Epithelial cell of esophagus (primary cell): ENCODE data around the gene PXDN.
A peak's percentile ranks its signal among the peaks of the same experiment; 100 is the strongest.

ENCODE experiments used
- DNase-seq: peaks from one replicate; pipeline ENCODE4 v3.0.0; 2010; ENCODE audit warnings: low read depth
- H3K4me3 ChIP-seq: 2 replicates; pipeline ENCODE4 v1.5.1; 2011; ENCODE audit warnings: mild to moderate bottlenecking, low read length, control low read depth
- CTCF ChIP-seq: IDR thresholded peaks from 2 replicates; pipeline ENCODE4 v1.5.1; 2011; ENCODE audit warnings: low read depth, mild to moderate bottlenecking, low read length, control low read depth, inconsistent platforms; ENCODE audit not compliant: insufficient read depth; ENCODE audit errors: missing control alignments

Gene PXDN

GRCh38 chr2:1609485-1610095, 134.7 kb downstream of the PXDN start:
- H3K4me3 ChIP-seq = no peak overlapping the region
- DNase-seq = no peak
- no peak for TF ChIP-seq CTCF

- DNase-seq = no peak
- no peak for TF ChIP-seq CTCF
- H3K4me3 ChIP-seq = no peak overlapping the region
These were observed 135.3 kb downstream of the PXDN start for GRCh38 chr2:1609040-1609439.

GRCh38 chr2:1607971-1608688, 136.2 kb downstream of the PXDN start:
- H3K4me3 ChIP-seq = no peak overlapping the region
- DNase-seq = peak; percentile 85
- TF ChIP-seq CTCF = no peak

GRCh38 chr2:1607236-1607920, 136.9 kb downstream of the PXDN start:
- no peak for TF ChIP-seq CTCF
- DNase-seq = no peak
- H3K4me3 ChIP-seq = no peak overlapping the region

GRCh38 chr2:1606421-1607235, 137.7 kb downstream of the PXDN start:
- H3K4me3 ChIP-seq = no peak overlapping the region
- no peak for TF ChIP-seq CTCF
- no peak for DNase-seq

- no peak for DNase-seq
- no peak overlapping the region for H3K4me3 ChIP-seq
- no peak for TF ChIP-seq CTCF
These were observed 138.3 kb downstream of the PXDN start for GRCh38 chr2:1606046-1606400.
